Fibroblast of skin of left quadriceps (primary cell): ENCODE measurements around the gene IL6R.
"Not testable (repeated sequence)": the region's sequence is repeated elsewhere in the genome, so short reads cannot be mapped to it uniquely, and the experiment has no call there.

Source experiments
- DNase-seq, 2 experiments: peaks; one replicate each; pipeline ENCODE4 v3.0.0-alpha.2; 2013; ENCODE audit warnings: low read depth in 2 of 2

The IL6R gene

DNA sequence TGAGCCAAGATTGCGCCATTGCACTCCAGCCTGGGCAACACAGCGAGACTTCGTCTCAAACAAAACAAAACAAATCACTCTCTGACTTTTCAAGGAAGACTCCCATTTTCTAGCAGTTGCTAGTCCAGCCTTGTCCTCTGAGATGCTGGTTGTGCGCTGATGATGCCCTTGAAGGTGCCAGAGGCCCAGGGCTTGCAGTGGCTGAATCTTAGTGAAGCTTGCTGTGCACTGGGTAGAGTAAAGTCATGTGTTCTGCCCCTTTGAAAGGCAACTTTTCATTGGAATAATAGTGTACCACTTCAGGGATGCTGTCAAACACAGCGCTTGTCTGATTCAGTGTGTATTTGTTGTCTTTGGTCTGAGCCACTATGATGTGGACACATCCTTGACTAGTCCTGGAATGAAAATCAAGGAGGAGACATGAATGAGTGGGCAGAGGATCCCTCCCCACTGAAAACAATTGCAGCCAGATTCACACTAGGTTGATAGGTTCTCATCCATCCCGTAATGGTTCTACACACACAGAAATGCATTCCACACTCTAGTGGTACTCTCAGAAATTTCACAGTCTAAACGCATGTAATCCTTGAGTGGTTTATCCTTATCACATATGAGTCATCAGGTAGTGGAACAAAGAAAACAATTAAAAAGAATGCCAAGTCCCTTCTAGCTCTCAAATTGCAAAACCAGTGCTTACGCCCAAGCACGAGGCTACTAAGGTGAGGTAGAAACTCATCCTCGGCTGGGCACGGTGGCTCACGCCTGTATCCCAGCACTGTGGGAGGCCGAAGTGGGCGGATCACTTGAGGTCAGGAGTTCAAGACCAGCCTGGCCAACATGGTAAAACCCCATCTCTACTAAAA lies 79.0 kb downstream of the IL6R start:
- DNase-seq: no peak

DNA sequence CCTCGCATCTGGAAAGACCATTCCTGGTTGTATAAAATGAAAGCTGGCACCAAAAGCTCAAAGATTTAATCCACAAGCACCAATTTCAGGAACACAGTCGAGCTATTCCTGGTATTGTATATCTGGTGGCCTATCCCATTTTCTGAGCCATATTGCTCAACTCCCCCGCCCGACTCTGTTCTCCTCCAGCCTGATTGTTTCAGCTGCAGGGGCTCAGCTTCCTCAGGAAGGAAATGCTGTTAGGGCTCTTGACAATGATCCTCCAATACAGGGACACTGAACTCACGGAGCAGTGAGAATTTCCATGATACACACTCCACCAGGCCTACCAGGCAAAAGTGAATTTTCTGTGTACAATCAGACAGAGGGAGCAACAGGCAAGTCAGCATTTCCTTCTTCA lies 80.0 kb downstream of the IL6R start:
- no peak for DNase-seq

DNA sequence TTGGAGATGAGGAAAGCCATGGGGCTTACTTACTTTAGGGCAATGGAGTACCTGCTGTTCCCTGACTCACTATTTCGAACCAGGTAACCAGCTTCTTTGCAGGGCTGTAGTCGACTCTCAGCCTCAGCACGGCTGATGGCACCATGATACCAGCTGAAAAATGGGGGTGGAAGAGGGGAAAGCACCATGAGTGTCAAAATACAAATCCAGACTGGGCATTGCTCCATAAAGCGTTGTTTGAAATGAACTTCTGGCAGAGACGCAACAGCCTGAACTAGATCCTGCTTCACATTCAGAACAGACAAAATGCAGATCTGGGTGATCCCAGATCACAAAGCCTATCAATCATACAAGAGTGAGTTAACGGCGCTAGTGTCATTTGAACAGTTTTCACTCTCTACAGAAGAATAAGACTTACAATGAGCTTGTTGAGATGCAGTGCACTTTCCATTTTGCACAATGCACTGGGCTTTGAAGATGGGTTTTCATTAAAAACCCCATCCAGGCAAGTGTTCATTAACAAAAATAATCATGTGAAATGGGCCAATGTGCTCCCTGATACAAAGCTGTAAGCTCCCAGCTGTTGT lies 80.9 kb downstream of the IL6R start:
- no peak for DNase-seq

DNA sequence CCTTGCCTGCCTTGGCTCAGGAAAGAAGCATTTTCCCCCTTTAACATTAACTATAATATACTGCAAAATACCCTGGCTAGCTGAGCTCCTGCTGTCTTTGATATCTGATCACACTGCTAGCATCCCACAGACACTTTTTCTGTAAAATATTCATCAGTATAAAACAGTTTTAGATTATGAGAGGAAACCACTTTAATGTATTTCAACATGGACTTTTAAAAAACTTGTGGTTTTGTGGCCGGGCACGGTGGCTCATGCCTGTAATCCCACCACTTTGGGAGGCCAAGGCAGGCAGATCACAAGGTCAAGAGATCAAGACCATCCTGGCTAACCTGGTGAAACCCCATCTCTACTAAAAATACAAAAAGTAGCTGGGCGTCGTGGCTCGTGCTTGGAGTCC lies 81.6 kb downstream of the IL6R start:
- DNase-seq: not testable (repeated sequence)

DNA sequence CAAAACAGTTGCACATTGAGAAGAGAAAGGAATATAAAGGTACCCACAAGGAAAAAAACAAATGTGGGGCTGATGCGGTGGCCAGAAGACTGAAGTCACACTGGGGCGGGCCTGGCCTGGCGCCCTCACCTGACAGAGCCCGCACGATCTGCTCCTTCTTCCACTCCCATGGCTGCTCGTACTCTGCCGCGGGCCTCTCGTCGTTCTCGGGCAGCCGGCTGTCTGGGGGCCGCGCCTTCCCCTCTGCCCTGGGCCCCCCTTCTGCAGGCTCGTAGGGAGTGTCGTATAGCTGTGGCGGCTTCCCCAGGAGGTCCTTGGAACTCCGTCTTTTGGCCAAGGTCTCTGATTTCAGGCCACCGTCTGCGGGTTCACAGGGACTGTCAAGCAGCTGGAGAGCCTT lies 83.8 kb downstream of the IL6R start:
- no peak for DNase-seq

DNA sequence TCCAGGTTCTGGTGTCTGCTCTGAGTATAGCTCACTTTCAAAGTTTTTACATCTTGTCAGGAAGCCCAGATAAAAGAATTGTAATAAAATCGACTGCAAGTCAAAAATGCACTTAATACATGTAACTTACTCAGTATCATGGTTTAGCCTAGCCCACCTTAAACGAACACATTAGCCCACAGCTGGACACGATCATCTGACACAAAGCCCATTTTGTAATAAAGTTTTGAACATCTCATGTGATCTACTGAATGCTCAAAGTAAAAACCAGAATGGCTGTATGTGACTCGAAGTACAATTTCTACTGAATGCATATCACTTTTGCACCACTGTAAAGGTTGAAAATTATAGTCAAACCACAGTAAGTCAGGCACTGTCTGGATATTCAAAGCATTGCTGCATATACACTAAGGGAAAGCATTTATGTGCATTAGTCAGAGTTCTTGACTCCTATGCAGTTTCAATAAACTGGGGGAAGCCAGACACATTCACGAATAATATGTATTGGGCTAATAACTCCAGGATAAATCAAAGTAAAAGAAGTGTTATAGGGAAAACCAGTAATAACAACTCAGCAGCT lies 84.6 kb downstream of the IL6R start:
- no peak for DNase-seq

DNA sequence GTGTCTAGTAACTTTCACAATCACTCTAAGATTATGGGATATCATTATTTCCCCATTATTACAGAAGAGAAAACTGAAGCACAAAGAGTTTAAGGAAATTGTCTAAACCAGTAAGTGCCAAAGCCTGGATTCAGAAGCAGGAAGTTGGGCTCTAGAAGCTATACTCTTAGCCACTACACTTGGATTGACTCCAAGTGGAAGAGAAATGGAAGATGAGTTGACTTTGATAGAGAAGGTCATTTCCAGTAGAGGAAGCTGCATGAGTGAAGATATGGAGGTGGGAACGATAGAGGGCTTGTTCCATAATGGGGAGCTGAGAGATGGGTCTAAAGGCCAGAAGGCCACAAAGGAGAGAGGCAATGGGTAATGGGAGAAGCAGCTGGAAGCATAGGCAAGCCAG lies 85.2 kb downstream of the IL6R start:
- DNase-seq: no peak

DNA sequence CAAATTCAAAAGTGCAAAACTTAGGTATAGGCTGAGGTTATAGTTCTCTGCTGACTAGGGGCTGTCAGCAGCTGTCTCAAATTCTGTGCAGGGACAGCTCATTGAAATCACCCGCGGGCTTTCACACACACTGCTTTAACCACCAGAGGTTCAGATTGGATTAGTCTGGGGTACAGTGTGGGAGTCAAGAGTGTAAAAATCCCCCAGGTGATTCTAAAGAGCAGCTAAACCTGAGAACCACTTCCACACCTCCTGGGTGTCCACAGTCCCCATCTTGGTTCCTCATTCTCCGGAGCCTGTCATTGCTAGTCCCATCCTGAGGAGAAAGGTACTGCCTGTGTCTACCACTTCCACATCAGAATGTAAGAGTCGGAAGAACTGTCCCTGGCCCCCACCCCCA lies 87.0 kb downstream of the IL6R start:
- no peak for DNase-seq

DNA sequence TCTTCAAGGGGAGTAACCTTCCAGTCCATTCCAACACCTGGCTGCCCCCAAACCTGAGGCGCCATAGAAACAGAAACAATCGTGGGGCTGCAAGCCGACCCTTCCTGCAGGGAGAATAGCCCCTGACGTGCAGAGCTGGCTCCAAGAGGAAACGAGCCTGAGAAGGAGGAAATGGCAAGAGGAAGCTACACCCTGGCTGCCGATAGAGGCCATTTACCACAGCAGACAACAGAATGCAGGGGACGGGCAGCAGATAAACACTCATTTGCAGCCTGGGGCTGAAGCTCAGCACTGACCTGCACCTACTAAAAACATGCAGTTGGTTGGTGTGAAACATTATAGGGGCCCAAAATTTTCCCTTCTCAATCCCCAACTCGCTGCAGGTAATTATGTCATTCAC lies 88.1 kb downstream of the IL6R start:
- DNase-seq: no peak

DNA sequence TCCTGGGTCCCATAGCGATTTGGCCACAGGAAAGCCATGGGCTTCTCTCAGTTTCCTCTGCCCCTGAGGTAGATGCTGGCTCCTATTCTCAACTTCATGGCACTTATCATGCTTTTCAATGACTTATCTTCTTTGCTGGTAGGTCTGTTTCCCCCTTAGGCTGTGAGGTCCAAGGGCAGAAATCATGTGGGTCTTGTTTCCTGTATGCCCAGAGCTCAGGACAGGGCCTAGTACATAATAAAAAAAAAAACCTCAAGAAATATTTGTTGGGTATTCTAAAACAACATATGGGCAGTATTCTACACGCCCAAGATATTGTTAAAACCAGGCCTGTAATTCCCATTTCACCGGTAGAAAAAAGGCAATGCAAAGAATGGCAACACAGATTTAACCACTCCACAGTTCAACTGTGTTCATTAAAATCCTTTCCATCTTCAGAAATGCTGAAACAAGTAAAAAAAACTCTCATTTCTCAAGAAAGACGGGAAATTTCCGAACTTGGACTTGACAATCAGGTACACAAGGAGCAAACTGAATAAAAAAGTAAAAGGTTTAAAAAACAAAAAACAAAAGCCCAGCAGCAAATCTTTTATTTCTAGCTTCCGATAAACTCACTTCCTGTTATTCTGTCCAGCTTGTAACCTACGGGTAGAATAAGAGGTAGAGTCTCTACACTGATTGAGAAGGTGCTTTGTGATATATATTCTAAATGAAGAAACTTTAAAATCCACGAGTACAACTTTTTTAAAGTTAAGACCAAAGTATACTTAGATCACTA lies 90.5 kb downstream of the IL6R start:
- DNase-seq: no peak

DNA sequence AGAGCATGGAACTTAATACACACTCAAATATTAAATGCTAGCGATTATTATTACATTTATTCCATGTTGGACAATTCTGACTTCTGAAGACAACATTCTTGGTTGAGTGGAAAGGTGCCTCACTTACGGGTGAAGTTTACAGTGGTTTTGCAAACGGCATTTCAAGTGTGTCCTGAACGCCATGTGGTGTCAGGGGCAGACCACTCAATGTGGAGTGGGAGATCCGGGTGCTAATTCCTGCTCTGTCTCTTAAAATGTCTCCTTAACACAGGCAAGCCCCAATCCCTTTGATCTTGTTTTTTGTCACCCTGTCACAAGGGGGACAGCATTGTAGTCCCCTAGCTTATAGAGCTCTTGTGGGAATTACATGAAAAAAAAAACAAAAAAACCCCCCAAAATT lies 91.2 kb downstream of the IL6R start:
- no peak for DNase-seq

DNA sequence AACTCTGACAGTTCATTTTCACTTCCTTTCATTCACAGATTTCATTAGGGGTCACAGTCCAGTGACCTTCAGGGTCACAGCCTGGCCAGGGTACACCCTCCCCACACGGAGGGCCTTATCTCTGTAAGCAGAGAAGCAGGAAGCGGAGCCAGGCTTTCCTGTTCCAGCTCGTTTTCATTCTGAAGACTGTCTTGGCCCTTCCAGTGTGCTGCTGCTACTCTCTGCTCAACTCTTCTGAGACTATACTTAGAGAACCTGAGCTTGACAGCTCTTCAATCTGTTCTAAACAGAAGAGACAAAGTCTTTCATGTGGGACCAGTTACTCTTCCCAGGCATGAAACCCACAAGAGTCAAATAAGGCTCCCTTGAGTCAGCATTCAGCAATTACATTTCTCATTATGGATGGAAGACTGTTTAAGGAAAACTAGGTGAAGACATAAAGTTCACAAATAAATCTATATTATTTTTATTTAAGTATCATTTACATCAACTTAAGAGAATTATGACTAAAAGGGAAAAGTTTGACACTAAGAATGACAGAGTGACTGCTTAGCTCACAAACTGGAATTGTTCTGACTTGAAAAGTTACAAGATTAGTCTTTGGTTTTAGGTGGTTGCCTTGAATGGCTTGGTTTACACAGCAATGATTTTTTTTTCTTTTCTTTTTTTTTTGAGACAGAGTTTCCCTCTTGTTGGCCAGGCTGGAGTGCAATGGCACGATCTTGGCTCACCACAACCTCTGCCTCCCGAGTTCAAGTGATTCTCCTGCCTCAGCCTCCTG lies 92.1 kb downstream of the IL6R start:
- no peak for DNase-seq

DNA sequence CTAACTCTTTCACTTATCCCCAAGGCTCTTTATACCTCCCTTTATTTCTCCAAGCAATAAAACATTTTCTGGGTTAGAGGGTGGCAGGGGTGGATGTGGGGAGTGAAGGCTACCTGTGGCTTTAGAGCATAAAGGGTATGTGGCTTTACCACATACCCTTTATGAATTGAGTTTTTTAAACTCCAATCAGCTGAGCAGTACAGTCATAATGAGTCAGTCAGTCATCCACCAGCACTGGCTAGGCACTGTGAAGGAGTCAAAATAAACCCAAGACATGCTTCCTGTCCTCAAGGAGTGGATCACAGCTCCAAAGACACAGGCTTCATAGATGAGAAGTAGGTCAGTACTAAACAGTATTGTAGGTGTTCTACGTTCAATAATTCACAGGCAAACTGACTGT lies 94.3 kb downstream of the IL6R start:
- DNase-seq: no peak

DNA sequence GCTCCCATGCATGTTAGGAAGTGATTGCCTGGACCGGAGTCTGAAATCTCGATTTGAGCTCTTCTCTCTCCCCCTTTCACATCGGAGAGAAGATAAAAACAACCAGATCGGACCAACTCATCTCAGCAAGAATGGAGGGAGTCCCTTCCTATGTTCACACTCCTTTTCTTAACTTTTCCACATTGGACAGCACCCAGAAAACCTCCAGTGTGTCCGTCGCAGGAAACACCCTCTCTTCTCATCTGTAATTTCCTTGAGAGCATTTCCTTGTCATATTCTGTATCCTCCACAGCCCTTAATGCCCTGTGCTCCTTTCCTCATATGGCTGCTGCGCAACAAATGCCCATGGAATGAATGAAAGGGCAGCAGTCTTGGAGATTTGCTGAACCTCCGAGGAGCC lies 95.4 kb downstream of the IL6R start:
- DNase-seq: no peak

DNA sequence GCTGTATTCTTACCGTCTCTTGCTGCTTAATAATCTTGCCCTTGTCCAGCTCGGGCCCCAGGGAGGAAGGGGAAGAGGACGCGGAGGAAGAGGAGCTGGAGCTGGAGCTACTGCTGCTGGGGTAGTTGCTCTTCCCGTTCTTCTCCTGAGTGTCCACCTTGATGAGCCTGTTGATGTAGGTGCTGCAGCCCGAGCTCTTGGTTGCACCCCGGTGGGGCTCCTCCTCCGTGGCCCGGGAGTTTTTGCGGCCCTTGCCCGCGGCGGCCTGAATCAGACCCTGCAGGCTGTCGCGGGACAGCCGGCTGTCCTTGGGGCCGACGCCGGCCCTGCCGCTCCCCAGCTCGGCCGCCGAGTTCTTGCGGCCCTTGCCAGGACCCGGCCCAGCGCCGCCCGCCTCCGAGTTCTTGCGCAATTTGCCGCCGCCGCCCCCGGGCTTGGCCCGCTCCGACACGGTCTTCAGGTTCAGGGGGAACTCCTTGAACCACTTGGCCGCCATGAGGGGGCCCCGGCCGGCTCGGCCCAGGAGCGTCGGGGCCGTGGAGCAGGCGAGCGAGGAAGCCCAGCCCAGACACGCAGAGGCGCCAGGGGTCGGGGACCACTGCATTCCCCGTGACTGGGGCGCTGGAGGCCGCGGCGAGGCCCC lies 96.4 kb downstream of the IL6R start:
- DNase-seq: no peak

DNA sequence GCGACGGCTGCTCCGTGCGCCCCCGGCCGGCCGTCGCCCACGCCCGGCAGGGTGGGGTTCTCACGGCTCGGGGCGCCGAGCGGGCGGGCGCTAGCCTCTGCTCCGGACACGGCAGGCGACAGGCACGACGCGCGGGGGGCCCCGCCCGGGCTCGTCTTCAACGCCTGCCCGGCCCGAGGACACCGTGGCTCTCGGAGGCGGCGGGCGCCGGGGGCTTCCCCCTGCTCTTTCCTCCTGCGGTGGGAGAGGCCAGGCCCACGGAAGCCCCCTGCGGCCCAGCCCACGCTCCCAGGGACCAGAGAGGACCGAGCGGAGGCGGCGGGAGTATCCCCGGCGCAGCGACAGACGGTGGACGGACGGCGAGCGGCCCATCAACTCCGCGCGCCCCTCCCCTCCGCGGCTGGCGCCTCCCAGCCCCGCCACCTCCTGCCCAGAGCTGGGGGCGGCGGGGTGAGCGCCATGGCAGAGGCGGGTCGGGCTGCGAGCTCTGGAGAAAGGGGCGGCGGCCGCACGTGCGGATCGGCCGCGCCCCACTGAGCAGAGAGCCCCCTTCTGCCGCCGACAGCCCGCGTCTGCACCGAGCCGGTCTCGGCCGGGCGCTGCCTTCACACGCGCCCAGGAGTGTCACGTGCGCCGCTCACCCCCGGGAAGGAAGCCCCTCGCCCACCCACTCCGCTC lies 97.1 kb downstream of the IL6R start, which contains the start of the genes SHE and TDRD10:
Gene SHE, minus strand, starts transcription at position 347 of the 678 bp plus-strand sequence. CDS start 386 bp downstream, outside the sequence.
Gene TDRD10, plus strand, starts transcription at position 154 of the 678 bp plus-strand sequence. CDS start 4,685 bp downstream, outside the sequence.
- no peak for DNase-seq

DNA sequence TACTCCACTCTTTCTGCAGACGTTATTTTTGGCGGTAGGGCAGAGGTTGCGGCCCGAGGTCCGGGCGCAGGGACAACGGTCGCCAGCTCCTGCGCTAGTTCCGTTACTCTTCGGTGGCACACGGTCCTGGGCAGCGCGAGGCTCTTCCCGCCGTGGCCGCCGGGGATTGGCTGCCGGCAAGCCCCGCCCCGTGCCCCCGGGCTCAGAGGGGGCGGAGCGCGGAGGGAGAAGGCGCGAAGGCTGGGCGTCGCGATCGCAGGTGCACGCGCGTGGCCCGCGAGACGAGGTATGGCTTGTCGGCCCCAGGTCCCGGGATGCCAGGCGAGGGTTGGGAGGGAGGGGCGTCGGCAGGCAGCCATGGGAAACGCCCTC lies 97.6 kb downstream of the IL6R start:
- no peak for DNase-seq

DNA sequence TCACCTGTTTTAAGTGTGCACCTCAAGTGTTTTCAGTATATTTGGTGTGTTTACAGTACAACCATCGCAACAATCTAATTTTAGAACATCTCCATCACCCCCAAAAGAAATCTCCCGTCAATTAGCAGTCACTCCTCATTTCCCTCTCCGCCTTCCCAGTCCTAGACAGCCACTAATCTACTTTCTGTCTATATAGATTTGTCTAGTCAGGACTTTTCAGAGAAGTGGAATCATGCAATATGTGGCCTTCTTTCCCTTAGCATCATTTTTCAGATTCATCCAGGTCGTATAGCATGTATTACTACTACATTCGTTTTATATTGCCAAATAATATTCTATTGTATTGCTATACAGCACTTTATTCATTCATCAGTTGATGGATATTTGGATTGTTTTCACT lies 98.8 kb downstream of the IL6R start:
- no peak for DNase-seq

DNA sequence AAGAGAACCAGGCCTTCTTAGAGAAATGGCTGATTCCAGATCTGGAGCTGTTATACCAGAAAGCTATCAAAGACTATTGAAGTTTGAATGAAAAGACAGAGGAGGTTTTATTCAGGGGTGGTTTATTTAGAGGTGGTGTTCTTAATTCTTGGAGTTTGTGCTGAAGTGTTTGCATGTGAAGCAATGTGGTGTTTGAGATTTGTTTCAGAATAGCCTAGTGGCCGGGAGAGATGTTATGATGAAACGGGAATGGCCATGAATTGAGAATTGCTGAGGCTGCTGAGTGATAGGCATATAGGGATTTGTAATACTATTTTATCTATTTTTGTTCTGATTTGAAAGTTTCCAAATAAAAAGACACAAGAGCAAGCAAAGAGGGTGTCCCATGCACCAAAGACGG lies 107.6 kb downstream of the IL6R start:
- DNase-seq: no peak

DNA sequence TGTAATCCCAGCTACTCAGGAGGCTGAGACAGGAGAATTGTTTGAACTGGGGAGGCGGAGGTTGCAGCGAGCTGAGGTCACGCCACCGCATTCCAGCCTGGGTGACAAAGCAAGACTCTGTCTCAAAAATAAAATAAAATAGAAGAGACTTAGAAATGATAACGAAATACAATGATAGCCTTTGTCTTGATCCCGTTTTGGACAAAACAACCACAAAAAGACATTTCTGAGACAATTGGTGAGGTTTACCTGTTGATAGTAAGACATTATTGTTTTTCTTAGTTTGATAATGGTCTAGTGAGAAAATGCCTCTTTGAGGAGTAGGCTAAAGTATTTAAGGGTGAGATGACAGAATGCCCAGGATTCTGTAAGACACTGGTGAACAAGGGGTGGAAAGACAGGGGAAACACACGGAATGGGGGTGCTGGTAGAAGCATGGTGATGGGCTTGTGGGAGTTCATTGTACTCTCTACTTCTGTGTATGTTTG lies 109.0 kb downstream of the IL6R start:
- no peak for DNase-seq
